IPS-18c (cell line): Measurements from ENCODE around the gene SLC32A1.

Experiments used
- H3K4me3 ChIP-seq: 2 replicates; pipeline ENCODE4 v1.7.0; 2013; ENCODE audit warnings: low read depth, mild to moderate bottlenecking, low read length, moderate library complexity; ENCODE audit not compliant: insufficient read depth
- H3K9me3 ChIP-seq: one replicate; pipeline ENCODE4 v1.6.1; 2013; ENCODE audit warnings: mild to moderate bottlenecking, low read length, moderate library complexity; ENCODE audit not compliant: control insufficient read depth, insufficient read depth

SLC32A1 gene

GRCh38 chr20:38769376-38770295 is 45.4 kb downstream of the SLC32A1 start:
- Histone ChIP-seq H3K9me3 (no peaks in the 10 kb centered on the region), H3K4me3 (no peak overlapping the region)

- Histone ChIP-seq H3K9me3 (no peaks in the 10 kb centered on the region), H3K4me3 (no peak overlapping the region)
Observed at GRCh38 chr20:38770546-38770945, 46.3 kb downstream of the SLC32A1 start.

- Histone ChIP-seq H3K9me3 (no peaks in the 10 kb centered on the region), H3K4me3 (no peak overlapping the region)
Observed at GRCh38 chr20:38770970-38771369, 46.7 kb downstream of the SLC32A1 start.

- H3K9me3 ChIP-seq = no peaks in the 10 kb centered on the region
- no peak overlapping the region for H3K4me3 ChIP-seq
Observed at GRCh38 chr20:38771621-38772020, 47.3 kb downstream of the SLC32A1 start.

- Histone ChIP-seq H3K4me3 (no peak overlapping the region), H3K9me3 (no peaks in the 10 kb centered on the region)
Observed at GRCh38 chr20:38774167-38774566, 49.9 kb downstream of the SLC32A1 start.

GRCh38 chr20:38776363-38776762 is 52.1 kb downstream of the SLC32A1 start:
- Histone ChIP-seq H3K9me3 (no peaks in the 10 kb centered on the region), H3K4me3 (no peak overlapping the region)
